Stimulated activated CD4-positive, alpha-beta T cell treated with anti-CD3 and anti-CD28 coated beads, Interleukin-4, amount 100 ng/mL, for 48 hours (primary cell): ENCODE results near the gene PLIN3.
"Not testable (repeated sequence)": the region's sequence is repeated elsewhere in the genome, so short reads cannot be mapped to it uniquely, and the experiment has no call there.

Experiments
- DNase-seq, 2 donors: peaks; one replicate each; pipeline ENCODE4 v3.0.0-alpha.2; 2020; ENCODE audit warnings: low read depth in 2 of 2

Gene PLIN3

GRCh38 chr19:4811328-4812131, 55.9 kb downstream of the PLIN3 start:
- peak; percentile 88 to 97 for DNase-seq

GRCh38 chr19:4807188-4807587, 60.3 kb downstream of the PLIN3 start:
- no peak for DNase-seq

GRCh38 chr19:4806384-4806783, 61.1 kb downstream of the PLIN3 start:
- DNase-seq = no peak

GRCh38 chr19:4805140-4805539, 62.3 kb downstream of the PLIN3 start:
- DNase-seq = not testable (repeated sequence)

- DNase-seq = peak; percentile 48 to 50
Measured at GRCh38 chr19:4803736-4804695, 63.5 kb downstream of the PLIN3 start.

- no peak for DNase-seq
Measured at GRCh38 chr19:4802711-4803110, 64.8 kb downstream of the PLIN3 start.

GRCh38 chr19:4801085-4801619, 66.3 kb downstream of the PLIN3 start:
- DNase-seq = no peak

GRCh38 chr19:4800591-4801081, 66.8 kb downstream of the PLIN3 start:
- DNase-seq = no peak

GRCh38 chr19:4795400-4795799, 72.1 kb downstream of the PLIN3 start:
- no peak for DNase-seq

GRCh38 chr19:4794971-4795370, 72.5 kb downstream of the PLIN3 start:
- DNase-seq = no peak

- not testable (repeated sequence) for DNase-seq
Measured at GRCh38 chr19:4793278-4793677, 74.2 kb downstream of the PLIN3 start.

GRCh38 chr19:4792866-4793195, 74.6 kb downstream of the PLIN3 start:
- not testable (repeated sequence) for DNase-seq

- not testable (repeated sequence) for DNase-seq
Measured at GRCh38 chr19:4792019-4792865, 75.2 kb downstream of the PLIN3 start.

- peak; percentile 96 to 98 for DNase-seq
Measured at GRCh38 chr19:4791183-4792018, 76.1 kb downstream of the PLIN3 start, which contains the start of gene FEM1A. Gene FEM1A, plus strand, starts transcription at chr19:4791734. Its CDS starts 121 bp downstream, at chr19:4791855.
